Liver (tissue), 9 donors: ENCODE results near the gene DENND4C. TPM values are rescaled to one million over a fixed set of nuclear protein-coding genes. Genes with fewer than 3 reads are reported as not detected.
"Not testable (repeated sequence)": the region's sequence is repeated elsewhere in the genome, so short reads cannot be mapped to it uniquely, and the experiment has no call there.

Experiments used
- DNase-seq: peaks from one replicate; pipeline ENCODE4 v3.0.0-alpha.2; 2017; ENCODE audit warnings: low spot score
- H3K27ac ChIP-seq, 2 donors: one replicate each; pipeline ENCODE4 v1.7.0; 2013; ENCODE audit warnings: inconsistent platforms in 2 of 2, low read length in 2 of 2, control low read depth in 1 of 2, low read depth in 1 of 2, mild to moderate bottlenecking in 1 of 2
- H3K27me3 ChIP-seq, 4 donors: one replicate each; pipeline versions ENCODE4 v1.6.1 to v1.7.0; 2013; ENCODE audit warnings: low read length in 3 of 4, inconsistent platforms in 1 of 4, mild to moderate bottlenecking in 1 of 4, moderate library complexity in 1 of 4; ENCODE audit not compliant: control insufficient read depth in 4 of 4, insufficient read depth in 4 of 4
- H3K36me3 ChIP-seq, 4 donors: one replicate each; pipeline versions ENCODE4 v1.6.1 to v1.7.0; 2013; ENCODE audit warnings: low read length in 3 of 4, mild to moderate bottlenecking in 3 of 4, low read depth in 1 of 4, moderate library complexity in 1 of 4; ENCODE audit not compliant: control insufficient read depth in 4 of 4, insufficient read depth in 3 of 4
- H3K4me1 ChIP-seq, 4 donors: one replicate each; pipeline versions ENCODE4 v1.6.1 to v1.7.0; 2013; ENCODE audit warnings: low read length in 3 of 4, mild to moderate bottlenecking in 3 of 4, moderate library complexity in 1 of 4; ENCODE audit not compliant: control insufficient read depth in 4 of 4, insufficient read depth in 4 of 4
- H3K4me3 ChIP-seq, 3 donors: one replicate each; pipeline versions ENCODE4 v1.6.1 to v1.7.0; 2013; ENCODE audit warnings: low read length in 3 of 3, control low read depth in 1 of 3, low read depth in 1 of 3, mild to moderate bottlenecking in 1 of 3
- H3K9ac ChIP-seq, 2 donors: one replicate each; pipeline ENCODE4 v1.7.0; 2013; ENCODE audit warnings: low read length in 2 of 2, mild to moderate bottlenecking in 2 of 2, moderate library complexity in 2 of 2, control low read depth in 1 of 2, low read depth in 1 of 2
- H3K9me3 ChIP-seq, 4 donors: one replicate each; pipeline versions ENCODE4 v1.6.1 to v1.7.0; 2013; ENCODE audit warnings: low read length in 3 of 4; ENCODE audit not compliant: control insufficient read depth in 4 of 4
- EGR1 ChIP-seq, 2 donors: IDR thresholded peaks; 2 replicates each; pipeline ENCODE4 v1.6.1; 2016 to 2018; ENCODE audit warnings: antibody characterized with exemption in 2 of 2, low read depth in 2 of 2
- FOXA1 ChIP-seq: IDR thresholded peaks from 2 replicates; pipeline ENCODE4 v1.6.1; 2016; ENCODE audit warnings: antibody characterized with exemption
- FOXA2 ChIP-seq: IDR thresholded peaks from 2 replicates; pipeline ENCODE4 v1.6.1; 2016; ENCODE audit warnings: antibody characterized with exemption
- HNF4A ChIP-seq, 2 donors: conservative IDR thresholded peaks; 2 replicates each; pipeline ENCODE4 v1.6.1; 2016; ENCODE audit warnings: antibody characterized with exemption in 2 of 2, mild to moderate bottlenecking in 2 of 2
- NR2F2 ChIP-seq: IDR thresholded peaks from 2 replicates; pipeline ENCODE4 v1.6.1; 2016; ENCODE audit warnings: antibody characterized with exemption
- RXRA ChIP-seq, 2 donors: IDR thresholded peaks; 2 replicates each; pipeline ENCODE4 v1.6.1; 2017 to 2018; ENCODE audit warnings: antibody characterized with exemption in 2 of 2, mild to moderate bottlenecking in 1 of 2
- SP1 ChIP-seq: IDR thresholded peaks from 2 replicates; pipeline ENCODE4 v1.6.1; 2018; ENCODE audit warnings: antibody characterized with exemption, mild to moderate bottlenecking
- TAF1 ChIP-seq: conservative IDR thresholded peaks from 2 replicates; pipeline ENCODE4 v1.6.1; 2016; ENCODE audit warnings: antibody characterized with exemption, mild to moderate bottlenecking
- YY1 ChIP-seq: IDR thresholded peaks from 2 replicates; pipeline ENCODE4 v1.6.1; 2016; ENCODE audit warnings: antibody characterized with exemption, mild to moderate bottlenecking
- WGBS: extraction: QIAGEN DNeasy Blood & Tissue Kit; methylation state at CpG from one replicate; pipeline ENCODE4 v1.1.7; 2013; 5-methylcytosine and 5-hydroxymethylcytosine counted together
- polyA plus RNA-seq, 2 donors: library from polyadenylated mRNA; stranded (reverse) in 1 of 2; unstranded in 1 of 2; fragments of 200-250 nt in 1 of 2; fragments of >200 nt in 1 of 2; fragmentation: Nextera tagmentation in 1 of 2; extraction: Ambion mirVana in 1 of 2; gene quantifications; one replicate each; pipeline versions ENCODE4 v1.2.1 to v1.2.3, GENCODE V29; 2013 to 2015
- total RNA-seq, 2 donors: library from RNA; depleted of rRNA; stranded (reverse); fragments of >200 nt; gene quantifications; one replicate each; pipeline ENCODE4 v1.2.3, GENCODE V29; 2014
- TF ChIP-seq, protein P1 (sequence below): fragments of 150-350 bp; IDR thresholded peaks from 2 replicates; pipeline ENCODE4 v1.5.1; 2017; ENCODE audit warnings: improper control_type of control experiment, low read depth, low read length; ENCODE audit not compliant: missing input control
- TF ChIP-seq, protein P2 (sequence below): IDR thresholded peaks from 2 replicates; pipeline ENCODE4 v1.6.1; 2016; ENCODE audit warnings: antibody characterized with exemption
- TF ChIP-seq, protein P3 (sequence below): IDR thresholded peaks from 2 replicates; pipeline ENCODE4 v1.6.1; 2016; ENCODE audit warnings: antibody characterized with exemption
- TF ChIP-seq, protein P4 (sequence below): IDR thresholded peaks from 2 replicates; pipeline ENCODE4 v1.6.1; 2016; ENCODE audit warnings: antibody characterized with exemption
- donor health status: healthy.
- donor health status: healthy.
- donor health status: healthy.
- donor health status: healthy.
- donor health status: healthy.

Gene DENND4C
- total and polyA plus RNA-seq, 4 donors, result 6.9 to 54.9 (median 14.8) TPM

DNA sequence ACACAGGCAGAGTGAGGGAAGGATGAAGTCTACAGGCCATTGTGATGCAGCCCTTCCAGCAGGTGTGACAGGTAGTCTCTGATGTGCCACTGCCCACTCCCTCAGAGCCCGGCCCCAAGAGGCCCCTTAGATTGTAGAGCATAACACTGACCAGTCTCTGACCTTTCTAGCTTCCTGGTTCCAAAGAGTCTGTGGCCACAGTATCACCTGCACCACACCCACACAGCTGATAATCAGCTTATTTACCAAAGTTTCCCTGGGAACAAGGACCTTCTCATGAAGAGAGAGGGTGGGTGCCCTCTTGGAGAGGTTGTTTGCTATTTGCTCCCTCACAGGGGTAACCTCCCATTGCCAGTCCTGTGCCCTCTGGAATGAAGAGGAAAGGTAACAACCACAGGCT, 167.4 kb downstream of the DENND4C start (continued):
- TF ChIP-seq, protein P1, sequence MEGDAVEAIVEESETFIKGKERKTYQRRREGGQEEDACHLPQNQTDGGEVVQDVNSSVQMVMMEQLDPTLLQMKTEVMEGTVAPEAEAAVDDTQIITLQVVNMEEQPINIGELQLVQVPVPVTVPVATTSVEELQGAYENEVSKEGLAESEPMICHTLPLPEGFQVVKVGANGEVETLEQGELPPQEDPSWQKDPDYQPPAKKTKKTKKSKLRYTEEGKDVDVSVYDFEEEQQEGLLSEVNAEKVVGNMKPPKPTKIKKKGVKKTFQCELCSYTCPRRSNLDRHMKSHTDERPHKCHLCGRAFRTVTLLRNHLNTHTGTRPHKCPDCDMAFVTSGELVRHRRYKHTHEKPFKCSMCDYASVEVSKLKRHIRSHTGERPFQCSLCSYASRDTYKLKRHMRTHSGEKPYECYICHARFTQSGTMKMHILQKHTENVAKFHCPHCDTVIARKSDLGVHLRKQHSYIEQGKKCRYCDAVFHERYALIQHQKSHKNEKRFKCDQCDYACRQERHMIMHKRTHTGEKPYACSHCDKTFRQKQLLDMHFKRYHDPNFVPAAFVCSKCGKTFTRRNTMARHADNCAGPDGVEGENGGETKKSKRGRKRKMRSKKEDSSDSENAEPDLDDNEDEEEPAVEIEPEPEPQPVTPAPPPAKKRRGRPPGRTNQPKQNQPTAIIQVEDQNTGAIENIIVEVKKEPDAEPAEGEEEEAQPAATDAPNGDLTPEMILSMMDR, result no peak
- no peak for TF ChIP-seq YY1
- no peak for TF ChIP-seq HNF4A (conservative IDR thresholded peaks at IDR 0.05)
- no peak for TF ChIP-seq FOXA1
- TF ChIP-seq TAF1, result no peak
- TF ChIP-seq, protein P2, sequence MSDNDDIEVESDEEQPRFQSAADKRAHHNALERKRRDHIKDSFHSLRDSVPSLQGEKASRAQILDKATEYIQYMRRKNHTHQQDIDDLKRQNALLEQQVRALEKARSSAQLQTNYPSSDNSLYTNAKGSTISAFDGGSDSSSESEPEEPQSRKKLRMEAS, result no peak

DNA sequence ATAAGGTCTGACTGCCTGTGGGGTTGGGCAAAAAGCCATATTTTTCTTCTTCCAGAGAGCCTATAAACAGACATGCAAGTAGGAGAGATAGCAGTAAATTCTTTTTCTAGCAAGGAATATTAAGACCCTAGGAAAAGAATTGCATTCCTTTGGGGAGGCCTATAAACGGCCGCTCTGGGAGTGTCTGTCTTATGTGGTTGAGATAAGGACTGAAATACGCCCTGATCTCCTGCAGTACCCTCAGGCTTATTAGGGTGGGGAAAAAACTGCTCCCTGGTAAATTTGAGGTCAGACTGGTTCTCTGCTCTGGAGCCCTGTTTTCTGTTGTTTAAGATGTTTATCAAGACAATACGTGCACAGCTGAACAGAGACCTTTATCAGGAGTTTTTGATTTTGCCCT, 172.7 kb downstream of the DENND4C start:
- not testable (repeated sequence) for H3K36me3 ChIP-seq, H3K4me1 ChIP-seq, DNase-seq, H3K27ac ChIP-seq, H3K27me3 ChIP-seq, H3K9ac ChIP-seq, H3K9me3 ChIP-seq, H3K4me3 ChIP-seq
- 80% methylated on average over 4 of the region's 4 CpGs for WGBS

DNA sequence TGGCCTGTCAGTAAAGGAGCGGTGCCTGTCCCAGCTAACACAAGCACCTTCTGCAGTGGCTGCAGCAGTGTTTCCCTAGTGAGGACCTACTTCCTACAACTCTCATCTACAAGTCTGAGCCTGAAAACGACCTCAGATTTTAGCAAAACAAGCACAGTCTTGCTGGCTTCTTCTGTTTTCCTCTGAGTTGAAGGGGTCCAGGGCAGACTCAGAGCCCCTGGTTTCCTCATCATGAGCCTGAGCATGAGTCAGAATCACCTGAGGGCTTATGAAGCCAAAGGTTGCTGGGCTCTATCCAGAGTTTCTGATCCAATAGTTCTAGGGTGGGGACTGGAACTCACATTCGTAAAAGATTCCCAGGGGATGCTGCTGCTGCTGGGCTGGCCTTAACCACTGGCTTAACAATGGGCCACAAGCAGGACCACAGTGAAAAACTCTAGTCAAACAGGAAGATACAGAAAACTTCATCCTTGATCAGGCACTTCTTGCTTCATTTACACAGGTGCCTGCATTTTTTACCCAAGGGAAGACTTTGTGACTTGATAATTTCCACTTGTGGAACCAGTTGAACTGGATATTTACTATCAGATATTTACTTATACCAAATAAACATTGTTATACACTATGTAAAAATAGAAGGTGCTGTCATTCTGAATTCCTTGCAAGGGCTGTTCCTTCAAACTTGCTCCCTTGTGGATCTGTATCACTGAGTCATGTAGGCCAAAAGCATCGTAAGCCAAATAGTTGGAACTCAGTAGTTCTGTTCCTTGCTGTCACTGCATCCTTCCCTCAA, 174.0 kb downstream of the DENND4C start:
- WGBS, result 85% methylated on average over 4 of the region's 4 CpGs
- H3K9ac ChIP-seq, result no peak overlapping the region
- no peaks in the 10 kb centered on the region for H3K27me3 ChIP-seq
- no peaks in the 10 kb centered on the region for H3K9me3 ChIP-seq
- no peaks in the 10 kb centered on the region for H3K36me3 ChIP-seq
- H3K27ac ChIP-seq, result no peak overlapping the region
- no peak for DNase-seq
- no peak overlapping the region for H3K4me3 ChIP-seq
- no peak for TF ChIP-seq SP1
- TF ChIP-seq TAF1, result no peak
- no peak for TF ChIP-seq HNF4A (conservative IDR thresholded peaks at IDR 0.05)
- TF ChIP-seq RXRA (IDR thresholded peaks at IDR 0.05), result no peak
- no peak for TF ChIP-seq FOXA2
- no peak for TF ChIP-seq EGR1 (IDR thresholded peaks at IDR 0.05; ENCODE audit: low read depth in 2 of 2)
- TF ChIP-seq NR2F2, result no peak
- TF ChIP-seq, protein P3, sequence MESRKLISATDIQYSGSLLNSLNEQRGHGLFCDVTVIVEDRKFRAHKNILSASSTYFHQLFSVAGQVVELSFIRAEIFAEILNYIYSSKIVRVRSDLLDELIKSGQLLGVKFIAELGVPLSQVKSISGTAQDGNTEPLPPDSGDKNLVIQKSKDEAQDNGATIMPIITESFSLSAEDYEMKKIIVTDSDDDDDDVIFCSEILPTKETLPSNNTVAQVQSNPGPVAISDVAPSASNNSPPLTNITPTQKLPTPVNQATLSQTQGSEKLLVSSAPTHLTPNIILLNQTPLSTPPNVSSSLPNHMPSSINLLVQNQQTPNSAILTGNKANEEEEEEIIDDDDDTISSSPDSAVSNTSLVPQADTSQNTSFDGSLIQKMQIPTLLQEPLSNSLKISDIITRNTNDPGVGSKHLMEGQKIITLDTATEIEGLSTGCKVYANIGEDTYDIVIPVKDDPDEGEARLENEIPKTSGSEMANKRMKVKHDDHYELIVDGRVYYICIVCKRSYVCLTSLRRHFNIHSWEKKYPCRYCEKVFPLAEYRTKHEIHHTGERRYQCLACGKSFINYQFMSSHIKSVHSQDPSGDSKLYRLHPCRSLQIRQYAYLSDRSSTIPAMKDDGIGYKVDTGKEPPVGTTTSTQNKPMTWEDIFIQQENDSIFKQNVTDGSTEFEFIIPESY, result no peak
- TF ChIP-seq, protein P4, sequence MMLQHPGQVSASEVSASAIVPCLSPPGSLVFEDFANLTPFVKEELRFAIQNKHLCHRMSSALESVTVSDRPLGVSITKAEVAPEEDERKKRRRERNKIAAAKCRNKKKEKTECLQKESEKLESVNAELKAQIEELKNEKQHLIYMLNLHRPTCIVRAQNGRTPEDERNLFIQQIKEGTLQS, result no peak
- peaks cover 0 to 10% (median 6%) of the 10 kb centered on the region in 4 donors for H3K4me1 ChIP-seq
